GM13977 (cell line): ENCODE measurements around the gene ACTBL2.

Source experiments
- DNase-seq: peaks from one replicate; pipeline ENCODE4 v3.0.0; 2012; ENCODE audit warnings: low spot score
- CTCF ChIP-seq: IDR thresholded peaks from 2 replicates; pipeline ENCODE4 v1.5.1; 2012; ENCODE audit warnings: mild to moderate bottlenecking, control low read depth; ENCODE audit not compliant: insufficient read depth; ENCODE audit errors: extremely low read depth, missing control alignments
- in situ Hi-C: fragments of 300-500 bp; cut with MboI; formaldehyde crosslinking; loops from one replicate; pipeline ENCODE4 v1.12.0; 2022; ENCODE audit warnings: low sequenced_read_pairs, low pct_unique_long_range_greater_than_20kb, mixed read lengths, inconsistent platforms; ENCODE audit not compliant: unreplicated experiment

Gene ACTBL2

GRCh38 chr5:57445006-57445704 lies 37.5 kb downstream of the ACTBL2 start:
- no peak for TF ChIP-seq CTCF
- in situ Hi-C loops = no loop called here
- no peak for DNase-seq

GRCh38 chr5:57442080-57442839 lies 40.4 kb downstream of the ACTBL2 start:
- no peak for TF ChIP-seq CTCF
- in situ Hi-C loops = no loop called here
- DNase-seq = peak; percentile 24

- DNase-seq = no peak
- in situ Hi-C loops = no loop called here
Measured at GRCh38 chr5:57441557-57441956, 41.1 kb downstream of the ACTBL2 start.

GRCh38 chr5:57439601-57440000 lies 43.0 kb downstream of the ACTBL2 start:
- TF ChIP-seq CTCF = no peak
- in situ Hi-C loops = no loop called here
- no peak for DNase-seq

More at GRCh38 chr5:57441557-57441956, 41.1 kb downstream of the ACTBL2 start:
- TF ChIP-seq CTCF = no peak

- in situ Hi-C loops = no loop called here
- no peak for TF ChIP-seq CTCF
Measured at GRCh38 chr5:57437976-57438805, 44.4 kb downstream of the ACTBL2 start.

GRCh38 chr5:57436586-57436985 lies 46.0 kb downstream of the ACTBL2 start:
- in situ Hi-C loops = no loop called here
- TF ChIP-seq CTCF = no peak
- DNase-seq = no peak

More at GRCh38 chr5:57437976-57438805, 44.4 kb downstream of the ACTBL2 start:
- DNase-seq = no peak
